HG02759 (cell line): ENCODE data around the gene CDKAL1.
"Not testable (repeated sequence)": the region's sequence is repeated elsewhere in the genome, so short reads cannot be mapped to it uniquely, and the experiment has no call there.

Experiments used
- ATAC-seq: cut with Tn5 transposase; IDR thresholded peaks from one replicate; pipeline ENCODE4 v1.9.1; 2021; ENCODE audit warnings: mild to moderate bottlenecking, moderate library complexity; ENCODE audit not compliant: unreplicated experiment

Gene CDKAL1

DNA sequence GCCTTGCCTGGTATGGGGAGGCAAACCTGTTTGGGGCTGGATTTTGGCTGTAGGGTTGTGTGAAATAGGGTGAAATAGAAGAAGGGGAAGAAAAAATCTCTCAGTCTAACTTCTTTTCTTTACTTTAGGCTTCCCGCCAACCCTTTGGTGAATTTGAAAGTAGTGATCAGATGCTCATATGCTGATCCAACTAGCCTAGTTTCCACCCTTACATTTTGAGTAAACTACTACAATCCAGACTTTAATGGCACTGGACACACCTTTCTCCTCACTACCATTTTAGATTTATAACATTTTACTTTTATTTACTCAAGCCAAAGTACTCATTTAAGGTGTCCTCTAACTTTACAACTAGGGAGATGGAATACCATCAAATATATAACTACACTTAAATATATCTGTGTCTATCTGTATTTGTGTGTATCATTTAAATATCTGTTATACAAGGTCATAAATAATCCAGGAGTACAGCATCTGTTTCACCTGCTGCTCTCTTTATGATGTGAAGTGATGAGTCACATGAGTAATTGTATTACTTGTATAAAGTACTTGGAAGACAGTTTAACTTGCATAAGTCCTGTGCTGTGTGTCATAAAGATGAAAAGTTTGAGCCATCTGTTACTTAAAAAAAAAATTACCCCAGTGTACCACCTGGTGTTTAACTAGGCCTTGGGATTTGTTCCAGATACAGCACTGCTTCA lies 172.1 kb downstream of the CDKAL1 start:
- ATAC-seq = no peak

DNA sequence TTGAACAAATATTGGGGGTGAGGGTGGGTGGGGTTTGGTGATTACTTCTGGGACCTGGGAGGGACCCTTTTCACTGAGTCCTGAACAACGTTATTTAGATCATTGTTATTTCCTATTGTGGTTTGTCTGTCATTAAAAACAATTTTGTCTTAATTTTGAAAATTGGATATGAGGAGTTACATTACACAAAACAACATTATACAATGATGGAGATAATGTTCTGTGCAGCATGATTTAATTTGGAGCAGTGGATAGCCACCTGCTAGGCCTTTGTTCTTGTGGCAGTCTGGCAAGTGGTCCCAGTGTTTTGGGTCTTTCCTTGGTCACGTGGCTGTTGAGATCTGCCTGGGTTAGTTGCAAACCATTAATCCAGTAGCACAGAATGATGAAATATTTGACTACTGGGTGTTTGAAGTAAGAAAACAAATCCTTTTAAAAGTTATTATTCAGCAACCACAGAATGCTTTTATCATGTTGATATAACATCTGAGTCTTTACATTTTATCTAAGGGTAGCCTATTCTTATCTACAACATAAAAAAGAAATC lies 172.8 kb downstream of the CDKAL1 start:
- ATAC-seq = no peak

DNA sequence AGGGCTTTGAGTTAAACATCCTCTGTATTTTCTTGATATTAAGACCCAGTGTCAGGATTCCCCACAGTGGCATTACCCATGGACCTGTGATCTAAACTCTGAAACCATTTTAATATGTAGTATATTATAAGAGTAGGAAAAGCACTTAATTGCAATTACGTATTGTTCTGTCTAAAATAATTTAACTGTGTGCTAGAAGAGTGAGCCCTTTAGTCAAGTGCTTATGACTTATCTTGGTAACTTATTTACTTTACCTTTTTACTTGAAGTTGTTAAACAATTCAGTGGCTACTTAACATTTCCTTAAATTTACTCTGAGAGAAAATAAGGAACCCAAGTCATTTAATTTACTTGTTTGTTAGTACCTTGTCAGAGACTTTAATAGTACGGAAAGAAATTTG lies 173.6 kb downstream of the CDKAL1 start:
- no peak for ATAC-seq

DNA sequence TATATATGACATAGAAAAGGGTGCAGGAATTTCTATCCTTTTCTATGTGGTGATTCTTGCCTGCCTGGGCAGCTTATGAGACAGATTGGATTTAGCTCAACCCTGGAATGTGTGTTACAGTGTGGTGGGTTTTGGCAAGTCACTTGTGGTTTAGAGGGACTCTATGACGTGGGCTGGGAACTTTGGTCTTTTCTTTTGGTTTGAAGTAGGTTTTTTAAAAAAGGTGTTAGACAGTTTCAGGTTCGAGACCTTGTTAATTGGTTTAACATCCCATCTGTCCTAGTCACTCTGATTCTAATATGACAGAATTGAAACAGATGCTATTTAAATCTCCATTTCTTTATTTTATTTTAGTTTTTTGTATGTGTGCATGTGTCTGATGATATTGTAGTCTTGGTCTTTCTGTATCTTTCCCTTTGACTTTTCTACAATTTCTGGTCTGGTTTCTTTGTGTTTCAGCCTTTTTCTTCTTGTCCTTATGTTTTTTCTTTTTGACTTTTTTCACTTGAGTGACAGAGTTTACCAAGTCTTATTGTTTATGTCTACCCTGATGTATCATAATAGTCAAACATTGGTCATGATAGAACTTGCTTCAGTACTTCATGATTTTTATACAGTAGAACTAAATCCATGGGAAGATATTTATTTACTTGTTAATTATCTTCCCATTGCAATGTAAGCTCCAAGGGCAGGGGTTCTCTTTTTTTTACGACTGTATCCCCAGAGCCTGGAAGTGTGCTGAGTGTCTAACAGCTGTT lies 174.3 kb downstream of the CDKAL1 start:
- ATAC-seq = peak; percentile 68

DNA sequence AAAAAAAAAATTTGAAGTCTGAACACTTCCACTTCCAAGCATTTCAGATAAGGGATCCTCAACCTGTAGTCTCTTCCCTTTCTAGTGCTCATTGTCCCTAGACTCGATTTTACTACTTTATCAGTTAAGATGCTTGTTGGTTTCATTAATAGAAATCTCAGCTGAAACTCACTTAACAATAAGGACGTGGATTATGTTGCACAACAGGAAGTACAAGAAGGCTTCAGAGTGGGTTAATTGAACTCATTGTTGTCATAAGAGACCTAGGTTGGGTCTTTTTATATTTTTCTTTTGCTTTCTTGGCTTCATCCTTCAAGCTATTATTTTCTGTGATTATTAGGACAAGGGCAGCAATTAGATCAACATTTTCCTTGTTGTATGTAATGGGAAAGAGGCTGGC lies 175.2 kb downstream of the CDKAL1 start:
- ATAC-seq = no peak

DNA sequence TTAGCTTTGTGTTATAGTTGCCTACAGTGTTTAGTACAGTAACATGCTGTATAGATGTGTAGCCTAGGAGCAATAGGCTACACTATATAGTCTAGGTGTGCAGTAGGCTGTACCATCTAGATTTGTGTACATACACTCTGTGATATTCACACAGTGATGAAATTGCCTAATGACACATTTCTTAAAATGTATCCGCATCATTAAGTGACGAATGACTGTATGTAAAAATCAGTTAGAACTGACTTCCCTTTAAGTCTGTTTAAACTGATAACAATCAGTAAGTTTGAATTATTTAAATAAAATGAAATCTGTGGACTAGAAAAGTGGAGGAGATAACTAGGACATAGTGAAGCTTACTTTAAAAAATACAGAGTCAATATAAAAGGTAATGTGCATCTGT lies 176.1 kb downstream of the CDKAL1 start:
- no peak for ATAC-seq

DNA sequence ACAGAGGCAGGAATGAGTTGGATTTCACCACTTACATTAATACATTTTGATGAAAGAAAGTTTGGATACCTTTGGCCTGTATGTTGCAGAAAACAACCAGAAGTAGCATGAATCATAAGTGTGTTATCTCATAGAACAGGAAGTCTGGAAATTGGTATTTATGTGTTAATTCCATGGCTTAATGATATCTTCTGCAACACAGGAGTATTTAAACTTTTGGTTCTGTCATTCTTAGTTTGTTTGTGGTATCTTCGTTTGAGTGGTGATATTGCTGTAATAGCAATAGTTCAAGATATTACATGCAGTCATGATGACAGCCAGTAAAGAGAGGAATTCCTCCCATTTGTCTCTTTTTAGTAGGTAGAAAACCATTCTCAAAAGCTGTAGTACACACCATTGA lies 177.3 kb downstream of the CDKAL1 start:
- ATAC-seq = no peak

DNA sequence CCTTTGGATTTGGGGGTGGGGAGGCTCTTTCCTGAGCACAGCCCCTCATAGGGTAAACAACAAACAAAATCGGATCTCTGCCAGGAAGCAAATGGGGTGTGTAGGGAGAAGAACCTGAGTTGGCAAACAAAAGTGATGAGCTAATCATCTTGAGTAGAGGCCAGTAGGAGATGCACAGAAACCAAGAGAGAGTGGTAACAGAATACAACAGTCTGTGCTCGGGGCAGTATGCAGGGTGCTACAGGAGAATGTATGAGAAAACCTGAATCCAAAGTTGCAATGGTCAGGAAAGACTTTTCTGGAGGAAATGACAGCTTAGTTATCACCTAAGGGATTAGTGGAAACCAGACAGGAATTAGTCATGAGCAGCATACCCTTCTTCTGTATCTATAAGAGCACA lies 177.8 kb downstream of the CDKAL1 start:
- no peak for ATAC-seq

DNA sequence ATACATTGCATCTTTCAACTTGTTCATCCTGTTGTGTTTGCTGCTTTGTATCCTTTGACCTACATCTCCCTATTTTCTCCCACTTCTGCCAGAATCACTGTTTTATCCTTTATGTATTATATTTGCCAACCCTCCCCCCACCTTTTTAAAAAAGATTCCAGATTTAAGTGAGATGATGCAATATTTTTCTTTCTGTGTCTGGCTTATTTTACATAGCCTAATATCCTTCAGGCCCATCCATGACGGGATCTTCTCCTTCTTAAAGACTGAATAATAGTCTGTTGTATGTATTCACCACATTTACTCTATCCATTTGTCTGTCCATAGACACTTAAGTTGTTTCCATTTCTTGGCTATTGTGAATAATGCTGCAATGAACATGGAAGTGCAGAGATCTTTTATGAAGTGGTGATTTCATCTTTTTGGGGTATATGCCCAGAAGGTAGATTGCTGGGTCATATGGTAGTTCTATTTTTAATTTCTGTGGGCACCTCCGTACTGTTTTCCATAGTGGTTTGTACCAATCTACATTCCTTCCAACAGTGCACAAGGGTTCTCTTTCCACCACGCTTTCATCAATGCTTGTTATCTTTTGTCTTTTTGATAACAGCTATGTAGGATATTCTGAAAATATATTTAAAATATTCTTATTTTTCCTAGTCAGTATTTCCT lies 181.0 kb downstream of the CDKAL1 start:
- no peak for ATAC-seq

DNA sequence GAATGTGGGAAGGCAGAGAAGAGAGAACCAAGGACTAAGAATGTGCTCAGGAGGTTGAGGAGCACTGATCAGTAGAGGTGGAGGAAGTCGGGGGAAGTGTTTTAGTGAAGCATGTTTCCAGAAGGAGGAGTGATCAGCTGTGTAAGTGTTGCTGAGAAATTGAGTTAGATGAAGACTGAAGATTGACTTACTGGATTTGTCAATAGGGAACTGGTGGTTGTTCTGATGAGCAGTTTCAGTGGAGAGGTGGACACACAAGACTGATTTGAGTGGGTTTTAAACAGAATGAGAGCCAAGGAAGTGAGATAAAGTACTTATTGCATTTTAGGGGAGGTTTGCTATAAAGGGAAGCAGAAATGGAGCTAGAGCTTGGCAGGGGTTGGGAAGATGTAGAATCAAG lies 182.6 kb downstream of the CDKAL1 start:
- ATAC-seq = peak; percentile 90

DNA sequence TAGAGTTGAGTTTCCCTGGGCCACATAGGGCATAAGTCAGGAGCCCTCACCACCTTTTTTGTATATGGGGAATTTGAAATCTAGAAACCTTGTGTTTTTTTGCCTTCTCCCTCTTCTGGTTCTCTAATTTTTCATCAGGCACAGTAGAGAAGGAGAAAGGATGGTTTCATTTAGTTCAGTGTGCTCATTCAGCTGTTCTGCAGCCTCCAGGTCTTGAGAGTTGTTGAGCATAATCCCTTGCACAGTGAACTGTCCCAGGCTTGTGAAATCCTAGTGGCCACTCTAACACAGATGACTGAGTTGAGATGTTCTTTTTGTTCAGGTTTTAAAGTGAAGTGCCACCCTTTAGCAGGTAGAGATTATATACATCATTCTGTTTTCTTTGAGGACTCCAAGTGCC lies 183.5 kb downstream of the CDKAL1 start:
- no peak for ATAC-seq

DNA sequence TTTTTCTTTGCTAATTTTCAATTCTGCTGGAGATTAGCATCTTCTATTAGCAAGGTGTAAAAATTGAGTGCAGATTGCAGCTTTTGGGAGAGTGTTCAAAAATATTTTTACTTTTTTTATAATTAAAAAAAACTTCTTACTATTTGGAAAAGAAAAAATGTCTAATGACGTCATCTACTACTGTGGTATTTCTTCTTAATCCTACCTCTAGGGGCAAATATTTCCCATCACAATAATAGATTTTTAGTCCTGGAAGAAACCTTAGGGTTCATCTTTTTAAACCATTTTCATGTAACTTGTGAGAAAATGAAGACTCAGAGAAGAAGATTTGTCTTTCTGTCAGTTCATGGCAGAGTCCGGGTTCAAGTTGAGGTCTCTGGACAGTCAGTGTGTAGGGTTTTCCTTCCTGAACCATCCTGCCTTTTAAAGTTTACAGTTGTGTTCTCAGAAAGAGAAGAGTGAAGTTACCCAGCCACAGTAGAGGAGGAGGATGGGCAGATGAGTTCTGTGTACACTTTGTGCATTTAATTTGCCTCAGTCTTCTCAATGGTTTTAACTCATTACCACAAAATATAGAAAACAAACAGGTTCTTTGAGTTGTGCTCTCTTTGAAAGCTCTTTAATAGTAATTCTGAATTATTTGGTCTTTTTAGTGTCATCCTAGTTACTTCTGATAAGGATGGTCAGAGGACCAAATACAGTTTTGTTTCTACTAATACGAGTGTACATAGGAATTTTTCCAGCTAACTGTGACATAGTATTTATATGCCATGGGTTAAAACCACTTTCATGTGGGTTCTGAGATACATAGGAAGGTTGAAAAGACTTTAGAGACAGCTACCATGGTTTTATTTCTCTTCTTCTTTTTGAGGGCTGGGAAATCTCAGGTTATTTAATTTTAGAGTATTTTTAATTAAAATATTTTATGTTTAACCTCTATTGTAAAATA lies 184.7 kb downstream of the CDKAL1 start:
- ATAC-seq = no peak

DNA sequence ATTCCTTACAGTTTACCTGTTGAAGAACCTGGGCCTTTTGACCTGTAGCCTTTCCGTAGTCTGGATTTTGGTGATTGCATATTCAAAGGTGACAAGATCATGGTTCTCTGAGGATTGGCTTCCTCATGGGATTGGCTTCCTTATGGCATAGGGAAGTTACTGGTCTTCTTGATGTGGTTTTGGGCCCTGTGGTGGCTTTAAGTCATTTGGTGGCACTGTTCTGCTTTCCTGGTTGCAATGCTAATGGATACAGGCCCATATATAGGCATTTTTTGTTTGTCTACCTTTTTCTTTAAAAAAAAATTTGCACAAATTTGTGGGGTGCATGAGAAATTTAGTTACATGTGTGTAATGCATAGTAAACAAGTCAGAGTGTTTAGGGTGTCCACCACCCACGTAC lies 185.7 kb downstream of the CDKAL1 start:
- no peak for ATAC-seq

DNA sequence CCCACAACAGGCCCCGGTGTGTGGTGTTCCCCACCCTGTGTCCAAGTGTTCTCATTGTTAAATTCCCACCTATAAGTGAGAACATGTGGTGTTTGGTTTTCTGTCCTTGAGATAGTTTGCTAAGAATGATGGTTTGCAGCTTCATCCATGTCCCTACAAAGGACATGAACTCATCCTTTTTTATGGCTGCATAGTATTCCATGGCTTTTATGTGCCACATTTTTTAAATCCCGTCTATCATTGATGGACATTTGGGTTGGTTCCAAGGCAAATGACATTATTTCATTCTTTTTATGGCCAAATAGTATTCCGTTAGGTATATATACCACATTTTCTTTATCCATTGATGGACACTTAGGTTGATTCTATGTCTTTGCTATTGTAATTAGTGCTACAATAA lies 186.9 kb downstream of the CDKAL1 start:
- not testable (repeated sequence) for ATAC-seq

DNA sequence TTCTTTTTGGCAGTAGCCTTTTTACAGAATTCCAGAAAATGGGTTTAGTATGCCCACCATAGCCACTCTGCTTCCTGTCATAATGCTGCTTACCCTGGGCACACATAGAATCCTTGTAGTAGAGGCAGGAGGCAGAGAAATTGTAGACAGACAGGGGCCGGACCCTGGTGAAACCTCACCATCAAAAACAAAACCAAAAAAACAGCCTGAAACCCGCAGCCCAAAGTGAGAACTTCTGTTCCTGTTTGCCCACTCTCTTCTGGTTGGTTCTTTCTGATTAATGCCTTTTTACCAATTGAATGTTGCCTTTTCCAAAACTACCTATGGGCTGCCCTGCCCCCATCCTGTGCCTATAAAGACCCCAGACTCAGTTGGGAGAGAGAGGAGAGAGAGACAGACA lies 188.2 kb downstream of the CDKAL1 start:
- peak; percentile 54 for ATAC-seq

DNA sequence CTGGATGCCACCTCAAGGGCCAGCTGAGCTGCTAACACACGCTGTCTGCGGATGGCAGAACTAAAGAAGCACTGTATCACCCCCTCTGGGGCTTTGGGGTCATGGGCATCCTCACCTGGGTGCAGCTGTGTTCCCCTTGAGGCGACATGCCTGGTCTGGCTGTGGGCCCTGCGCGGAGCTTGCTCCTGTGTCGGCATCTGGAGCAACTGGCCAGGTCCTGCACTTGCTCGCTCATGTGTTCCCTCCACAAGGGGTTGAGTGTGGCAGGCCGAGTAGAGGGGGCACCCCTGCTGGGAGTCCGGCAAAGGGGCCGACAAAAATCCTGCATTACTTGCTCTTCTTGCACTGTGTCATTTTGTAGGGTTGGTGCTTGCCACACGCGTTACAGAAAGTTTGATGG lies 189.0 kb downstream of the CDKAL1 start:
- no peak for ATAC-seq

DNA sequence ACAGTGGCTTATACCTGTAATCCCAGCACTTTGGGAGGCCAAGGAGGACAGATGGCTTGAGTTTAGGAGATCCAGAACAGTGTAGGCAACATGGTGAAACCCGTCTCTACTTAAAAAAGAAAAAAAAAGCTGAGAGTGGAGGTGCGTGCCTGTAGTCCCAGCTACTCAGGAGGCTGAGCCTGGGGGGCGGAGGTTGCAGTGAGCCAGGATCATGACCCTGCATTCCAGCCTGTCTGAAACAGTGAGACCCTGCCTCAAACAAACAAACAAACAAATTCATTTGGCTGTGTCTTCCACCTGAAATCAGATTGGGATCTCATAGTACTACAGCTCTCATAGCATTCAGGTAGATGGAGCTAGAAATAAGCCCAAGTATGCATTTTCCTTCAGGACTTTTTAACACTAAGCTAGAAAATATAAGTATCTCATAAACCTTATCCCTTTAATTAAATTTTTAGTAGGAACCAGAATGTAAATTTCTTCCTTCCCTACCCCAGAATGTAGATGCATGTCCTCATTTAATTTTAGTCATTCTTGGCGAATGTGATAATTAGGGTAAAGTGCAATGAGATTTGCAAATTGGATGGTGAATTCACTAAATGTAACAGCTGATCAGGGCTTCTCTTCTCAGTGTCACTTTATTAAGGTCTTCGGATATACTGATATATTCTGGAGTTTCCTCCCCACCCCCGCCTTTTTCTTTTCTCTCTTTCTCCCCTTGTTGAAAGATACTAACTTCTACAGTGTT lies 190.4 kb downstream of the CDKAL1 start:
- no peak for ATAC-seq

DNA sequence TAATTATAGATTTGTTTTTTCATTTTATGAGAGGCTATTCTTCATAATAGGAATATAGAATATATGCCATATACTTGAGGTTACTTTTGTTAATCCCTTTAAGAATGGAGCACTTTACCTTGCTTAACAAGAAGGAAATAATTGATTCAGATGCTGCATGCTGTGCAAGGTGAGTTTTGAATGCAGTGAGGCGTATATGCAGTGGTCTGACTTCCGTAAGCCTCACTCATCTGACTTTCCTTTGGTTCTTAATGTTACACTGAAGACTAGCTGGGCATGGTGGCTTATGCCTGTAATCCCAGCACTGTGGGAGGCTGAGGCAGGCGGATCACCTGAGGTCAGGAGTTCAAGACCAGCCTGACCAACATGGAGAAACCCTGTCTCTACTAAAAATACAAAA lies 191.0 kb downstream of the CDKAL1 start:
- ATAC-seq = not testable (repeated sequence)

DNA sequence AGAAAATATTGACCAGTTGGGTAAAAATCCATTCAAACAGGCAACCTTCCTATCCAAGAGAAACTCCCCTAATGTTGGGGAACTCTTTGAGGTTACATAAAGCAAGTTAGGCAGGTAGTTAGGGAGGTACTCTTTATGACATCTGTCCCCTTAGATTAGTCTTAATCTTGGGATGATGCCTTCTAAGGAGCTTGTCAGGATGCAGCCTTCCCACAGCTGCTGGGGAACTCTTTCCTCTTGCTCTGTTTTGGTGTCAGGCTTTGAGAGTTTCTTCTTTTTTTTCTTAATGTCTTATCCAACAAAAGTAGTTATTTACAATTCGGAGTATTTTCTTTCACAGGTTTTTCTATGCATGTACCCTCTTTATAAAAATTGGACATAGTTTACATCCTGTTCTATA lies 194.8 kb downstream of the CDKAL1 start:
- no peak for ATAC-seq

DNA sequence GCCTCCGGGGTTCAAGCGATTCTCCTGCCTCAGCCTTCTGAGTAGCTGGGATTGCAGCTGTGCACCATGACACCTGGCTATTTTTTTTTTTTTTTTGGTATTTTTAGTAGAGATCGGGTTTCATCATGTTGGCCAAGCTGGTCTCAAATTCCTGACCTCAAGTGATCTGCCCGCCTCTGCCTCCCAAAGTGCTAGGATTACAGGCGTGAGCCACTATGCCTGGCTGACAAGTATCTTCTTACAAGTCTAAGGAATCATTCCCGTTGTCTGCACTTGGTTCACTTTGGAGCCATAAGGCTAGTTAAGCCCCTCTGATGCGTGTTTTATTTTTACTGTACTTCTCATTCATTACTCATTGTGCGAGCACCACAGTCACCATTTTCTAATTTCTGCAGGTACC lies 198.1 kb downstream of the CDKAL1 start:
- not testable (repeated sequence) for ATAC-seq
